GM21825 (cell line): Measurements from ENCODE around the gene PSAP.
A peak's percentile ranks its signal among the peaks of the same experiment; 100 is the strongest.

Experiments used
- ATAC-seq: cut with Tn5 transposase; IDR thresholded peaks from one replicate; pipeline ENCODE4 v1.9.1; 2021; ENCODE audit warnings: mild to moderate bottlenecking, moderate library complexity; ENCODE audit not compliant: unreplicated experiment

The PSAP gene

GRCh38 chr10:71811351-71811750 is 39.7 kb downstream of the PSAP start:
- no peak for ATAC-seq

DNA sequence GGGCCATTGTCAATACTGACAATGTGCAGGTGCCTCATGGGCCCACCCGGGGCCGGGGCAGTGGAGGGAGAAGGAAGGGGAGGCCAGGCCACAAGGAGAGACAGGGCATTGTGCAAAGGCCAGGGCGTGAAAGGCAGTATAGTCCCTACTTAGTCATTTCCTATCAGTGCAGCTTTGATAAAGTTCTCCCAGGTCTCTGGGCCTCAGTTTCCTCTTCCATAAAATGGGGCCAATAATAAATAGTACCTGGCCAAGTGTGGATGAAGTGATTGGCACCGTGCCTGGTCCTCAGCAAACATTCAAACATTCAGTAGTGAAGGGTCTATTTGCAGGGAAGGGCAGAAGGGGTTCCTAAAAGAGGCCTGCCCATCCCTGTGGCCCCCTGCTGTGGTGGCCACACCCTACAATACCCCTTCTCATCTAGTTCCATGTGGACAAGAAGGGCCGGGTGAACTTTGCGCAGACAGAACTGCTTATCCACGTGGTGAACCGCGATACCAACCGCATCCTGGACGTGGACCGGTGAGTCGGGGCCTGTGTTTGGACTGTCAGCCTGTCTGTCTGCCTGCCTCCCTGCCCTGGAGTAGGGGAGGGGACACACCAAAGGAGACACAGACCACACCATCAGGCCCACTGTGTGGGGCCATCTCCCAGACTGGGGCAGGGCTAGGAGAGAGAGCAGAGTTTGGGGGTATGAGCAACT is 40.9 kb downstream of the PSAP start:
- no peak for ATAC-seq

DNA sequence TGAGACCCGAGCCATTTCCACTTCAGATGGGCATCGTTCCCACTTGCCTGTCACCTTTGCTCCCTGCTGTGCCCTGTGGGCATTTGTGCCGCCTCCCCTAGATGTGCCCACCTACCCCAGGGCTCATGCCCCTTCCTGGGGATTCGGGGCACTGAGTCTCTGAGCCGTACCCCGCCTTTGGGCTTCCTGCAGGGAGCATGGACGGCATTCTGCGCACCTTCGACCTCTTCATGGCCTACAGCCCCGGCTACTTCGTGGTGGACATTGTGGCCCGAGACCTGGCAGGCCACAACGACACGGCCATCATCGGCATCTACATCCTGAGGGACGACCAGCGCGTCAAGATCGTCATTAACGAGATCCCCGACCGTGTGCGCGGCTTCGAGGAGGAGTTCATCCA is 41.4 kb downstream of the PSAP start:
- ATAC-seq: no peak

DNA sequence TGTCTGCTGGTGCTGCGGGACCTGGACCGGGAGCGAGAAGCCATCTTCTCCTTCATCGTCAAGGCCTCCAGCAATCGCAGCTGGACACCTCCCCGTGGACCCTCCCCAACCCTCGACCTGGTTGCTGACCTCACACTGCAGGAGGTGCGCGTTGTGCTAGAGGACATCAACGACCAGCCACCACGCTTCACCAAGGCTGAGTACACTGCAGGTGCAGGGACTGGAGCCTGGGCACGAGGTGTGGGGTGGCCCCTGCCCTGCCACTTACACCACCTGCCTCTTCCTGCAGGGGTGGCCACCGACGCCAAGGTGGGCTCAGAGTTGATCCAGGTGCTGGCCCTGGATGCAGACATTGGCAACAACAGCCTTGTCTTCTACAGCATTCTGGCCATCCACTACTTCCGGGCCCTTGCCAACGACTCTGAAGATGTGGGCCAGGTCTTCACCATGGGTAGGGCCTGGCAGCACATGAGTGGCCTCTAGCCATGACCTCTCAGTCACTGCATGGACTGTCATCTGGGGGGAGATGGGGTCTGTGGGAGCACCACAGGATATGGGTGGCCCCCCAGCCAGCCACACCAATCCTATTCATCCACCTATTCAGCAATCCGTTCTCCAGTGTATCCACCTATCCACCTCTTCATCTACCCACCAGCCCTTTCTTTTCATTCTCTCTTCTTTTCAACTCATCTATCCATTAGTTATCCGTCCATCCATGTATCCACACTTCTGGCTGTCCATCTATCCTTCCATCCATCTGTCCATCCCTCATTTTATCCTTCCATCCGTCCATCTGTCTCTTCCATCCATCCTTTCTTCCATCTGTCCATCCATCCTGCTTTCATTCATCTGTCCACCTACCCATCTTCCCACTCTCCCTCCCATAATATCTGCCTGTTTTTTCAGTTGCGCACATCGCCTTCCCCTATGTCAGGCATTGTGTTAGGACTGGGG is 43.2 kb downstream of the PSAP start:
- ATAC-seq: no peak

DNA sequence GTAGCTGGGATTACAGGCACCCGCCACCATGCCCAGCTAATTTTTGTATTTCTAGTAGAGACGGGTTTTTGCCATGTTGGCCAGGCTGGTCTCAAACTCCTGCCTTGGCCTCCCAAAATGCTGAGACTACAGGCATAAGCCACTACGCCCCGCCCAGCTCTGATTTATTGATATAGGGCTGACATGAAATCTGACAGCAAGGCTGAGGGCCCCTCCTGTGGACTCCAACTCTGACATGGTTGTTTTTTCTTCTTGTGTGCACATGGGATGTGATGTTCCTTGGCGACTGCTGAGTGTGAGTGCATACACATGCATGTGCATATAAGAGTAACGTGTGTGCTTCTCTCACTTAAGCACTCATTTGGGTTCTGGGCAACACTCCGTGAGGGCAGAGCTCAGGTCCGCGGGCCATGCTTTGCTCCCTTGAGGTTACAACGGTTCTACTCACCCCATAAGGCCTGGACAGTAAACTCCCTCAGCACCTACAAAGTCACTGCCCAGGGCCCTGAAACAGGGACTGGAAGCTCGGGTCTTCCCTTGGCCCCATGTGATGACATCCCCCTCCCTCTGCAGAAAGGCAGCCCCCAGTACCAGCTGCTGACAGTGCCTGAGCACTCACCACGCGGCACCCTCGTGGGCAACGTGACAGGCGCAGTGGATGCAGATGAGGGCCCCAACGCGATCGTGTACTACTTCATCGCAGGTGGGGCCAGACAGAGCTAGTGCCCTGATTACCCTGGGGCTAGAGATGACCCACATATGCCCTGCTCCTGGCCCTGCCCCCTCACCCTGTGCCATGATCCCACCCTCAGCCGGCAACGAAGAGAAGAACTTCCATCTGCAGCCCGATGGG is 44.1 kb downstream of the PSAP start:
- ATAC-seq: no peak

DNA sequence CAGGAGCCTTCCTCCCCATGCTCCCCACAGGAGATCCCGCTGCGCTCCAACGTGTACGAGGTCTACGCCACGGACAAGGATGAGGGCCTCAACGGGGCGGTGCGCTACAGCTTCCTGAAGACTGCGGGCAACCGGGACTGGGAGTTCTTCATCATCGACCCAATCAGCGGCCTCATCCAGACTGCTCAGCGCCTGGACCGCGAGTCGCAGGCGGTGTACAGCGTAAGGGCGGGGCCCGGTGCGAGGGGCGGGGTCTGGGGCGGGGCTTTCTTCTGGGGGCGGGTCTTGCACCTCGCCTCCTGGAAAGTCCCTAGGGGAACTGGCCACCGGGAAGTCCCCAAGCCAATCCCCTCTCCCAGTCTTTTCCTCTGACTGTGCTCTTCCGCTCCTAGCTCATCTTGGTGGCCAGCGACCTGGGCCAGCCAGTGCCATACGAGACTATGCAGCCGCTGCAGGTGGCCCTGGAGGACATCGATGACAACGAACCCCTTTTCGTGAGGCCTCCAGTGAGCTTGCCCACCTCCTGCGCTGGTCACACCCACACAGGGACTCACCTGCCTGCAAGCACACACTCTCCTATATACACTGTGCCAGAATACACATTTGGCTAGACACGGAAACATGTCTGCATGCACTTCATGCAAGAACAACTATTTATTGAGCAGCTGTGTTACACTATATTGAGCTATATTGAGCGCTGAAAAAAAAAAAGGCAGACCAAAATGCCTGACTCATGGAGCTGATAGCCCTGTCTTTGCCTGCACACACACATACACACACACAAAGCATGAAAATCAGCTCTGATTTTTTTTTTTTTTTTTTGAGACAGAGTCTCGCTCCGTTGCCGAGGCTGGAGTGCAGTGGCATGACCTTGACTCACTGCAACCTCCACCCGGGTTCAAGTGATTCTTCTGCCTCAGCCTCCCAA is 45.0 kb downstream of the PSAP start:
- ATAC-seq: no peak

DNA sequence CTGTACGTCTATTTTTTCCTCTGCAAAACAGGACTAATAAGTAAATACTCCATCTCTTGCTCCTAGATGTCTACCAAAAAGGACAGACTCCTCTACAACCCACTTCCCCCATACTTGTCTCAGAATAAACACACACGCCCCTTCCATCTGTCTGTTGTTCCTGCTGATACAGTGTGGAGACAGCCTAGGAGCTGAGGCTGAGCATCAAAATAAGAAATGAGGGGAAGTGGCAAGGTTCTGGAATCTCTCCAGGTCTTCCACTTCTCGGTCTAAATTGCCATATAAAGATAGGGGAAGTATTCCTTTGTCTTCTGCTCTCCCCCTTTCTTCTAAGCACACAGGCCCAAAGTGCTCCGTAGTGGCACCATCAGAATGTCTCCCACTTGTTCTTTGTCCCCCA is 47.0 kb downstream of the PSAP start:
- ATAC-seq: no peak

- no peak for ATAC-seq
Observed at GRCh38 chr10:71802715-71803488, 48.1 kb downstream of the PSAP start.

GRCh38 chr10:71802235-71802634 is 48.8 kb downstream of the PSAP start:
- ATAC-seq: no peak

- peak; percentile 84 for ATAC-seq
Observed at GRCh38 chr10:71801361-71801760, 49.7 kb downstream of the PSAP start.

DNA sequence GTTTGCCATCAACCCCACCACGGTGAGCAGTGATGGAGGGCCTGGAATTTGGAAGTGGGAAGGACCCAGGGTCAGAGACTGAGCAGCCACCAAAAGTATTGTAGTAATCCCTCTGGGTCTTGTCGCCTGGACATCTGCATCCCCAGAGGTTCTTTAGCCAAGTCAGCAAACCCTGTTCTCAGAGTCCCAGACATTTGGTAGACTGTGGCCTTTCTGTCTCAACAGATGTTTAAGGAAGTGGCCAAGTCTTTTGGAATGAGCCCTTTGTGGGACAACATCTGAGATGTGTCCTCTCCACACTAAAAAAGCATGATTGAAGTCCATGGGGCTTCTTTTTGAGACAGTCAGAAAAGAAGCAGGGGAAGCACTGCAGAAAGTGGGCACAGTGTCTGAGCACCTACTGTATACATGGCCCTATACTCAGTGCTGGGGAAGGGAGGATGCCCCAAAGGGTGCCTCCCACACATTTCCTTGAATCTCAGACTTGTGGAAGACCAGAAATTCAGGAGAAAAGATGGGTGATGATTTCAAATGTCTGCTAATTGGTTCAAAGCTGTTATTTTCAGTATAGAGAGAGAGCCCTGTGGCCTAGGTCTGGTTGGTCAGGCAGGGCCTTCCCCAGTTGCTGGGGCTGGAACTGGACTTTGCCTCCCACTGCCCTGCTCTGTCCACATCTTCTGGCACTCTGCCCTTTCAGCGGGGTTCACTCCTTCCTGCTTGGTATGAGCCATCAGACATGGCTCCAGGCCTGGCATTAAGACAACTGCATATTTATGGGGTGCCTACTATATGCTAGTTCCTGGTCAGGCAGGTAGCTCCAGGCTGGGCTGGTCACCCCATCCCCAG is 51.2 kb downstream of the PSAP start:
- no peak for ATAC-seq

- ATAC-seq: no peak
Observed at GRCh38 chr10:71799112-71799511, 51.9 kb downstream of the PSAP start.

GRCh38 chr10:71798308-71798624 is 52.8 kb downstream of the PSAP start:
- no peak for ATAC-seq

DNA sequence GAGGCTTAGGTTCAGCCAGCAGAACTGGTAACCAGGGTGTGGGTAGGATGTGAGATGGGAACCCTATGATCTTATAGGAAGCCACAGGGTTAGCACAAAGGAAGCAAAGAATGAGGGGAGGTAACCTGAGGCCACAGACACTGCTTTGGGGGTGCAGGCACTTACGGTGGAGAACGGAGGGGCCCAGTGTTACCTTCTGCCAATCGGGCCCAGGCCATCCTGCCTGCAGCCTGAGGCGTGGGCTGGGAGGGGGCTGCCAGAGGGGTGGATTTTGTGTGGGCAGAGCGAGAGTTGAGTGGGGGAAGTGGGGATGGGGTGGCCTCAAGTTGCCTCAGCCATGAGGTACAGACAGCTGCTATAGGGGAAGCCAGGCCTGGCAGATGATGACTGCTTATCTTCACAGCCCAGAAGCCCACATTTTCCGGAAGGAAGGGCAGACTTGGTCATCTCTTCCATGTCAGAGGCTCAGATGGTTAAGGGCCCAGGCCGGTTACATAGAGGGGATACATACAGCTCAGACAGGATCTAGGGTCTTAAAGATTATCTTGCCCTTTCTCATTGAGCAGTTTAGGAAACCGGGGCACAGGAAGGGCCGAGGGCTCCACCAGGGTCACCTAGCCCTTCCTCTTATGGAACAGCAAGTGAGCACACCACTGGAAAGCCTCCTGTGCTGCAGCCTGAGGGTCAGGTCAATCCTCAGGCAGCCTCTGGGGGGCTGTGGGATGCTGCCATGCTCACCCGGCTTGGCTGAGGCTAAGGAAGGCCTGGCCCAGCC is 53.3 kb downstream of the PSAP start:
- ATAC-seq: no peak

GRCh38 chr10:71796749-71797405 is 54.2 kb downstream of the PSAP start:
- no peak for ATAC-seq

GRCh38 chr10:71795248-71795647 is 55.8 kb downstream of the PSAP start:
- ATAC-seq: no peak

DNA sequence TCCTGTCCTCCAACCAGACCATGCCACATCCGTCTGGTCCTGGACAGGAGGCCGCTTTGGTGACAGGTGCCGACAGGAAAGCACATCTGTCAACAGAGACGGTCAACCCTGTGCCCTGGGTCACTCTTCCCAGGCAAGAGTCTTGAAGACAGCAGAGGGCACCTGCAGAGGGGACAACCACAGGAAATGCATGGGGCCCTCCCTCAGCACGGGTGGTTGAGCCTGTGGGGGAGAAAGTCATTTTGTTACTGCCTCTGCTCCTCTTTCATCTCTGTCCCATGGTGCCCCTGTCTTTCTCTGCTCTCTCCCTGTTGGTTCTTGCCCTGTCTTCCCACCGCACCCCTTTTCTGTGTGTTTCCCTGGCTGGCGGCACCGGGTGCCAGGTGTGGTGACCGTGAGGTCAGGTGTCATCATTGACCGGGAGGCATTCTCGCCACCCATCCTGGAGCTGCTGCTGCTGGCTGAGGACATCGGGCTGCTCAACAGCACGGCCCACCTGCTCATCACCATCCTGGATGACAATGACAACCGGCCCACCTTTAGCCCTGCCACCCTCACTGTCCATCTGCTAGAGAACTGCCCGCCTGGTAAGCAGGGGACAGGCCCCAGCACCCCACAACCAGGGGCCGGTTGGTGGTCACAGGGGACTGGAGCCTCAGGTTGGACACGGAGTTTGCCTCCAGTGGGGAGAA is 60.2 kb downstream of the PSAP start:
- no peak for ATAC-seq
